ENCODE results near the gene TMEM150C.

The TMEM150C gene

GRCh38 chr4:82587826-82588540 lies 26.2 kb upstream of the TMEM150C start:
- ChIA-PET POLR2A (interaction anchor here (0.6 kb wide), 2 partner anchors 25 to 143 kb away, joined by 3 read pairs; no protein-coding TSS in a partner anchor), CTCF (no interaction called here)

GRCh38 chr4:82585690-82586435 lies 24.1 kb upstream of the TMEM150C start:
- 91% methylated on average over 8 of the region's 8 CpGs for WGBS (ENCODE audit: insufficient coverage)
- no peaks in the 10 kb centered on the region for H3K9me3 ChIP-seq (ENCODE audit: control extremely low read depth in 1 of 5, control insufficient read depth in 4 of 5, insufficient read depth in 2 of 5, low read depth in 1 of 5, low read length in 4 of 5)
- H3K27me3 ChIP-seq (replicated peaks in 2 of 5; ENCODE audit: control insufficient read depth in 4 of 5, insufficient read depth in 5 of 5, low read length in 4 of 5), result no peaks in the 10 kb centered on the region
- H3K27ac ChIP-seq (ENCODE audit: insufficient read depth in 1 of 2, low read depth in 1 of 2, low read length in 2 of 2, poor library complexity in 1 of 2, severe bottlenecking in 2 of 2), result no peak overlapping the region
- H3K36me3 ChIP-seq (ENCODE audit: control insufficient read depth in 4 of 4, insufficient read depth in 4 of 4, low read length in 3 of 4), result no peaks in the 10 kb centered on the region
- CTCF ChIA-PET, result no interaction called here
- H3K4me1 ChIP-seq (ENCODE audit: control extremely low read depth in 1 of 4, control insufficient read depth in 4 of 4, insufficient read depth in 4 of 4, low read length in 3 of 4), result no peaks in the 10 kb centered on the region
- no peak for DNase-seq
- no peak overlapping the region for H3K4me3 ChIP-seq (ENCODE audit: control insufficient read depth in 1 of 7, extremely low read depth in 1 of 7, insufficient read depth in 4 of 7, low read depth in 2 of 7, low read length in 6 of 7)
- POLR2A ChIA-PET, result no interaction called here

More at GRCh38 chr4:82587826-82588540, 26.2 kb upstream of the TMEM150C start:
- no peak overlapping the region for H3K4me3 ChIP-seq (ENCODE audit: control insufficient read depth in 1 of 7, extremely low read depth in 1 of 7, insufficient read depth in 4 of 7, low read depth in 2 of 7, low read length in 6 of 7)
- 100% methylated on average over 8 of the region's 8 CpGs for WGBS (ENCODE audit: insufficient coverage)
- no peaks in the 10 kb centered on the region for H3K36me3 ChIP-seq (ENCODE audit: control insufficient read depth in 4 of 4, insufficient read depth in 4 of 4, low read length in 3 of 4)
- no peaks in the 10 kb centered on the region for H3K9me3 ChIP-seq (ENCODE audit: control extremely low read depth in 1 of 5, control insufficient read depth in 4 of 5, insufficient read depth in 2 of 5, low read depth in 1 of 5, low read length in 4 of 5)
- no peaks in the 10 kb centered on the region for H3K4me1 ChIP-seq (ENCODE audit: control extremely low read depth in 1 of 4, control insufficient read depth in 4 of 4, insufficient read depth in 4 of 4, low read length in 3 of 4)
- peaks cover 0 to 4% (median 0%) of the 10 kb centered on the region in 5 experiments for H3K27me3 ChIP-seq (replicated peaks in 2 of 5; ENCODE audit: control insufficient read depth in 4 of 5, insufficient read depth in 5 of 5, low read length in 4 of 5)
- H3K27ac ChIP-seq (ENCODE audit: insufficient read depth in 1 of 2, low read depth in 1 of 2, low read length in 2 of 2, poor library complexity in 1 of 2, severe bottlenecking in 2 of 2), result no peak overlapping the region
- no peak for DNase-seq

GRCh38 chr4:82584931-82585330 lies 23.1 kb upstream of the TMEM150C start:
- H3K9me3 ChIP-seq (ENCODE audit: control extremely low read depth in 1 of 5, control insufficient read depth in 4 of 5, insufficient read depth in 2 of 5, low read depth in 1 of 5, low read length in 4 of 5), result no peaks in the 10 kb centered on the region
- DNase-seq, result peak in 2 of 3 donors; percentile 11 to 32
- H3K4me1 ChIP-seq (ENCODE audit: control extremely low read depth in 1 of 4, control insufficient read depth in 4 of 4, insufficient read depth in 4 of 4, low read length in 3 of 4), result no peaks in the 10 kb centered on the region
- ChIA-PET CTCF (no interaction called here), POLR2A (no interaction called here)
- no peaks in the 10 kb centered on the region for H3K36me3 ChIP-seq (ENCODE audit: control insufficient read depth in 4 of 4, insufficient read depth in 4 of 4, low read length in 3 of 4)
- H3K27me3 ChIP-seq (replicated peaks in 2 of 5; ENCODE audit: control insufficient read depth in 4 of 5, insufficient read depth in 5 of 5, low read length in 4 of 5), result no peaks in the 10 kb centered on the region
- 25% methylated on average over 2 of the region's 3 CpGs for WGBS (ENCODE audit: insufficient coverage)
- H3K27ac ChIP-seq (ENCODE audit: insufficient read depth in 1 of 2, low read depth in 1 of 2, low read length in 2 of 2, poor library complexity in 1 of 2, severe bottlenecking in 2 of 2), result no peak overlapping the region
- H3K4me3 ChIP-seq (ENCODE audit: control insufficient read depth in 1 of 7, extremely low read depth in 1 of 7, insufficient read depth in 4 of 7, low read depth in 2 of 7, low read length in 6 of 7), result no peak overlapping the region

- Histone ChIP-seq H3K36me3 (ENCODE audit: control insufficient read depth in 4 of 4, insufficient read depth in 4 of 4, low read length in 3 of 4) (no peaks in the 10 kb centered on the region), H3K27ac (ENCODE audit: insufficient read depth in 1 of 2, low read depth in 1 of 2, low read length in 2 of 2, poor library complexity in 1 of 2, severe bottlenecking in 2 of 2) (no peak overlapping the region), H3K4me3 (ENCODE audit: control insufficient read depth in 1 of 7, extremely low read depth in 1 of 7, insufficient read depth in 4 of 7, low read depth in 2 of 7, low read length in 6 of 7) (no peak overlapping the region), H3K27me3 (replicated peaks in 2 of 5; ENCODE audit: control insufficient read depth in 4 of 5, insufficient read depth in 5 of 5, low read length in 4 of 5) (no peaks in the 10 kb centered on the region), H3K9me3 (ENCODE audit: control extremely low read depth in 1 of 5, control insufficient read depth in 4 of 5, insufficient read depth in 2 of 5, low read depth in 1 of 5, low read length in 4 of 5) (no peaks in the 10 kb centered on the region), H3K4me1 (ENCODE audit: control extremely low read depth in 1 of 4, control insufficient read depth in 4 of 4, insufficient read depth in 4 of 4, low read length in 3 of 4) (no peaks in the 10 kb centered on the region)
- WGBS (ENCODE audit: insufficient coverage), result 97% methylated on average over 4 of the region's 5 CpGs
- CTCF ChIA-PET, result interaction anchor here (1.1 kb wide), 1 partner anchor 22 kb away, joined by 3 read pairs; no protein-coding TSS in a partner anchor
- POLR2A ChIA-PET, result no interaction called here
- peak in 1 of 3 donors; percentile 13 for DNase-seq
Observed at GRCh38 chr4:82583897-82584587, 22.3 kb upstream of the TMEM150C start.

GRCh38 chr4:82579932-82580331 lies 18.1 kb upstream of the TMEM150C start:
- H3K4me3 ChIP-seq (ENCODE audit: control insufficient read depth in 1 of 7, extremely low read depth in 1 of 7, insufficient read depth in 4 of 7, low read depth in 2 of 7, low read length in 6 of 7), result no peak overlapping the region
- H3K4me1 ChIP-seq (ENCODE audit: control extremely low read depth in 1 of 4, control insufficient read depth in 4 of 4, insufficient read depth in 4 of 4, low read length in 3 of 4), result no peaks in the 10 kb centered on the region
- CTCF ChIA-PET, result no interaction called here
- WGBS (ENCODE audit: insufficient coverage), result 100% methylated on average over 5 of the region's 5 CpGs
- no peaks in the 10 kb centered on the region for H3K9me3 ChIP-seq (ENCODE audit: control extremely low read depth in 1 of 5, control insufficient read depth in 4 of 5, insufficient read depth in 2 of 5, low read depth in 1 of 5, low read length in 4 of 5)
- H3K27me3 ChIP-seq (replicated peaks in 2 of 5; ENCODE audit: control insufficient read depth in 4 of 5, insufficient read depth in 5 of 5, low read length in 4 of 5), result no peaks in the 10 kb centered on the region
- no peak for DNase-seq
- POLR2A ChIA-PET, result no interaction called here
- no peaks in the 10 kb centered on the region for H3K36me3 ChIP-seq (ENCODE audit: control insufficient read depth in 4 of 4, insufficient read depth in 4 of 4, low read length in 3 of 4)
- no peak overlapping the region for H3K27ac ChIP-seq (ENCODE audit: insufficient read depth in 1 of 2, low read depth in 1 of 2, low read length in 2 of 2, poor library complexity in 1 of 2, severe bottlenecking in 2 of 2)

- Histone ChIP-seq H3K27ac (ENCODE audit: insufficient read depth in 1 of 2, low read depth in 1 of 2, low read length in 2 of 2, poor library complexity in 1 of 2, severe bottlenecking in 2 of 2) (no peak overlapping the region), H3K4me1 (ENCODE audit: control extremely low read depth in 1 of 4, control insufficient read depth in 4 of 4, insufficient read depth in 4 of 4, low read length in 3 of 4) (no peaks in the 10 kb centered on the region), H3K27me3 (replicated peaks in 2 of 5; ENCODE audit: control insufficient read depth in 4 of 5, insufficient read depth in 5 of 5, low read length in 4 of 5) (no peaks in the 10 kb centered on the region), H3K36me3 (ENCODE audit: control insufficient read depth in 4 of 4, insufficient read depth in 4 of 4, low read length in 3 of 4) (no peaks in the 10 kb centered on the region), H3K9me3 (ENCODE audit: control extremely low read depth in 1 of 5, control insufficient read depth in 4 of 5, insufficient read depth in 2 of 5, low read depth in 1 of 5, low read length in 4 of 5) (no peaks in the 10 kb centered on the region), H3K4me3 (ENCODE audit: control insufficient read depth in 1 of 7, extremely low read depth in 1 of 7, insufficient read depth in 4 of 7, low read depth in 2 of 7, low read length in 6 of 7) (no peak overlapping the region)
- WGBS (ENCODE audit: insufficient coverage), result 92% methylated on average over 2 of the region's 2 CpGs
- peak in 1 of 3 donors; percentile 4 for DNase-seq
- ChIA-PET POLR2A (interaction anchor here (0.7 kb wide), 1 partner anchor 71 kb away, joined by 3 read pairs; no protein-coding TSS in a partner anchor), CTCF (interaction anchor here (0.5 to 1.2 kb wide), 3 partner anchors 20 to 35 kb away, joined by 3 to 5 read pairs (median 3); no protein-coding TSS in a partner anchor)
Observed at GRCh38 chr4:82578935-82579334, 17.1 kb upstream of the TMEM150C start.

GRCh38 chr4:82577451-82577850 lies 15.7 kb upstream of the TMEM150C start:
- H3K27me3 ChIP-seq (replicated peaks in 2 of 5; ENCODE audit: control insufficient read depth in 4 of 5, insufficient read depth in 5 of 5, low read length in 4 of 5), result no peaks in the 10 kb centered on the region
- 100% methylated on average over 1 of the region's 1 CpG for WGBS (ENCODE audit: insufficient coverage)
- H3K4me3 ChIP-seq (ENCODE audit: control insufficient read depth in 1 of 7, extremely low read depth in 1 of 7, insufficient read depth in 4 of 7, low read depth in 2 of 7, low read length in 6 of 7), result no peak overlapping the region
- H3K36me3 ChIP-seq (ENCODE audit: control insufficient read depth in 4 of 4, insufficient read depth in 4 of 4, low read length in 3 of 4), result no peaks in the 10 kb centered on the region
- H3K27ac ChIP-seq (ENCODE audit: insufficient read depth in 1 of 2, low read depth in 1 of 2, low read length in 2 of 2, poor library complexity in 1 of 2, severe bottlenecking in 2 of 2), result no peak overlapping the region
- H3K4me1 ChIP-seq (ENCODE audit: control extremely low read depth in 1 of 4, control insufficient read depth in 4 of 4, insufficient read depth in 4 of 4, low read length in 3 of 4), result no peaks in the 10 kb centered on the region
- no peaks in the 10 kb centered on the region for H3K9me3 ChIP-seq (ENCODE audit: control extremely low read depth in 1 of 5, control insufficient read depth in 4 of 5, insufficient read depth in 2 of 5, low read depth in 1 of 5, low read length in 4 of 5)
- ChIA-PET CTCF (no interaction called here), POLR2A (no interaction called here)
- no peak for DNase-seq

Data from common myeloid progenitor, CD34-positive (primary cell).